ENCODE data around the gene GLIS1. TPM values are rescaled to one million over a fixed set of nuclear protein-coding genes. Genes with fewer than 3 reads are reported as not detected.

GLIS1 gene
- total RNA-seq, 1 experiment from 2014 or later, result 0.28 TPM

DNA sequence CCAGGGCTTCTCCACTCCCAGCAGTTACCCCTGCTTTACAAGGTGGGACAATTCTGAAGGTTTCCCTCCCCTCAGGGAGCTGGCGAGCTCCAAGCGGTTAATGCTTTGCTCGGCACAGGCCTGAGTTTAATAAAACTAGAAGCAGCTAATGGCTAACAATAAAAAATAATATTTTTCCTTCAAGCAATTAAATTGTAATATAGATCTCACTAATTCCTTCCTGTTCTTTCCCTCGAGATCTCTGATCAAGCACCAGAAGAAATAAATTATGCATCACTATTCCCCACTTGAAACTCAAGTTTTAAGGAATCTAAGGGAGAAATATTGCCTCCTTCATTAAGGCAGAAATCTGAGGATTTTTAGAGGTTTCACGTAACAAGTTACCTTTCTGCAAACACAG, 42.9 kb downstream of the GLIS1 start:
- Histone ChIP-seq H2AK5ac (ENCODE audit: insufficient read length, low read length) (no peak overlapping the region), H3K14ac (ENCODE audit: insufficient read depth, low read length) (no peak overlapping the region), H4K20me1 (ENCODE audit: control insufficient read depth, insufficient read depth, insufficient read length) (no peaks in the 10 kb centered on the region), H3K27ac (ENCODE audit: insufficient read length, low read depth, low read length) (no peak overlapping the region), H3K23ac (ENCODE audit: insufficient read length, low read depth, low read length) (no peak overlapping the region), H3K9me3 (ENCODE audit: control insufficient read depth, low read depth, low read length) (no peaks in the 10 kb centered on the region), H3K79me2 (ENCODE audit: insufficient read depth, low read length) (no peaks in the 10 kb centered on the region), H2BK20ac (ENCODE audit: low read depth, low read length, poor library complexity, severe bottlenecking) (no peak overlapping the region), H3T11ph (ENCODE audit: low read length) (no peak overlapping the region), H3K4ac (ENCODE audit: low read depth, low read length) (no peak overlapping the region), H3K79me1 (ENCODE audit: insufficient read depth, low read depth, low read length, poor library complexity, severe bottlenecking) (no peaks in the 10 kb centered on the region), H4K5ac (ENCODE audit: insufficient read length, low read depth, low read length) (no peak overlapping the region), H4K91ac (ENCODE audit: insufficient read length, low read depth, low read length) (no peak overlapping the region), H3K56ac (ENCODE audit: insufficient read length, low read depth, low read length) (no peak overlapping the region), H4K8ac (replicated peaks; ENCODE audit: insufficient read length, low read depth, low read length) (no peak overlapping the region), H3K4me2 (ENCODE audit: insufficient read depth, insufficient read length, low read length) (no peak overlapping the region), H2BK12ac (ENCODE audit: insufficient read length, low read depth, low read length) (no peak overlapping the region), H2BK120ac (ENCODE audit: low read depth, low read length, poor library complexity, severe bottlenecking) (no peak overlapping the region), H3K18ac (ENCODE audit: insufficient read length, low read depth, low read length) (no peak overlapping the region), H3K27me3 (ENCODE audit: insufficient read depth, low read length) (no peaks in the 10 kb centered on the region; the same call in 1 of the 2 replicates), H3K23me2 (ENCODE audit: insufficient read length, low read depth, low read length, poor library complexity, severe bottlenecking) (no peaks in the 10 kb centered on the region), H2BK5ac (ENCODE audit: insufficient read length, low read length) (no peak overlapping the region), H2BK15ac (ENCODE audit: low read depth, low read length) (no peak overlapping the region), H2AFZ (ENCODE audit: low read length) (no peak overlapping the region), H3K9ac (ENCODE audit: extremely low read depth, insufficient read length, low read length) (no peak overlapping the region), H3K4me1 (ENCODE audit: insufficient read depth, low read length) (no peaks in the 10 kb centered on the region)
- H3K9me3 Mint-ChIP-seq, result 0 out of 5 replicates have a peak, but pooled peaks cover 0 to 4% of the 10 kb centered on the region in 2 experiments
- peaks cover 0 to 2% (median 0%) of the 10 kb centered on the region in 3 experiments; a peak in 2 of 7 replicates for H3K36me3 Mint-ChIP-seq (ENCODE audit: insufficient read depth in 1 of 3, low read depth in 3 of 3)
- peaks cover 13% of the 10 kb centered on the region in 2 experiments for H3K4me1 Mint-ChIP-seq
- TF ChIP-seq CTCF (conservative IDR thresholded peaks at IDR 0.05), result no peak
- DNase-seq, result no peak
- H3K27ac Mint-ChIP-seq, result no peak overlapping the region
- H3K27me3 Mint-ChIP-seq (ENCODE audit: low read depth), result peaks cover 17% of the 10 kb centered on the region
- no peak overlapping the region for H3K4me3 Mint-ChIP-seq
- WGBS (ENCODE audit: extremely low coverage, insufficient read length, low lambda C conversion rate), result no CpG with 5 or more reads among the region's 5 CpGs
